Measurements from ENCODE around the gene STK40. TPM values are rescaled to one million over a fixed set of nuclear protein-coding genes. Genes with fewer than 3 reads are reported as not detected.

The STK40 gene
- total RNA-seq, 1 donor from 2014 or later: 80.1 TPM

GRCh38 chr1:36381405-36381804 is 4.3 kb downstream of the STK40 start:
- no peak for TF ChIP-seq CTCF (conservative IDR thresholded peaks at IDR 0.05)
- H3K4me3 Mint-ChIP-seq: no peak overlapping the region
- no peaks in the 10 kb centered on the region for H3K27me3 Mint-ChIP-seq (ENCODE audit: low read depth)
- peak overlapping the region; percentile 94 for H3K27ac Mint-ChIP-seq (ENCODE audit: unreplicated experiment)
- H3K36me3 Mint-ChIP-seq (ENCODE audit: low read depth): no peaks in the 10 kb centered on the region
- peaks cover 25% of the 10 kb centered on the region for H3K4me1 Mint-ChIP-seq
- DNase-seq (ENCODE audit: low read depth, low spot score): no peak
- no peaks in the 10 kb centered on the region for H3K9me3 Mint-ChIP-seq

GRCh38 chr1:36380782-36381181 is 4.9 kb downstream of the STK40 start:
- H3K27me3 Mint-ChIP-seq (ENCODE audit: low read depth): no peaks in the 10 kb centered on the region
- no peak for TF ChIP-seq CTCF (conservative IDR thresholded peaks at IDR 0.05)
- H3K4me3 Mint-ChIP-seq: peak overlapping the region; percentile 64
- no peaks in the 10 kb centered on the region for H3K36me3 Mint-ChIP-seq (ENCODE audit: low read depth)
- peak overlapping the region; percentile 94 for H3K27ac Mint-ChIP-seq (ENCODE audit: unreplicated experiment)
- DNase-seq (ENCODE audit: low read depth, low spot score): no peak
- peaks cover 24% of the 10 kb centered on the region for H3K4me1 Mint-ChIP-seq
- H3K9me3 Mint-ChIP-seq: no peaks in the 10 kb centered on the region

GRCh38 chr1:36380143-36380619 is 5.5 kb downstream of the STK40 start:
- no peak overlapping the region for H3K27ac Mint-ChIP-seq (ENCODE audit: unreplicated experiment)
- peak overlapping the region; percentile 64 for H3K4me3 Mint-ChIP-seq
- DNase-seq (ENCODE audit: low read depth, low spot score): no peak
- H3K4me1 Mint-ChIP-seq: peaks cover 24% of the 10 kb centered on the region
- H3K36me3 Mint-ChIP-seq (ENCODE audit: low read depth): no peaks in the 10 kb centered on the region
- TF ChIP-seq CTCF (conservative IDR thresholded peaks at IDR 0.05): no peak
- no peaks in the 10 kb centered on the region for H3K27me3 Mint-ChIP-seq (ENCODE audit: low read depth)
- H3K9me3 Mint-ChIP-seq: no peaks in the 10 kb centered on the region

- no peaks in the 10 kb centered on the region for H3K27me3 Mint-ChIP-seq (ENCODE audit: low read depth)
- no peak overlapping the region for H3K27ac Mint-ChIP-seq (ENCODE audit: unreplicated experiment)
- H3K9me3 Mint-ChIP-seq: no peaks in the 10 kb centered on the region
- H3K36me3 Mint-ChIP-seq (ENCODE audit: low read depth): no peaks in the 10 kb centered on the region
- TF ChIP-seq CTCF (conservative IDR thresholded peaks at IDR 0.05): no peak
- peaks cover 28% of the 10 kb centered on the region for H3K4me1 Mint-ChIP-seq
- H3K4me3 Mint-ChIP-seq: no peak overlapping the region
- DNase-seq (ENCODE audit: low read depth, low spot score): no peak
Measured at GRCh38 chr1:36377791-36378492, 7.8 kb downstream of the STK40 start.

GRCh38 chr1:36372617-36373016 is 13.1 kb downstream of the STK40 start:
- no peak overlapping the region for H3K4me3 Mint-ChIP-seq
- no peaks in the 10 kb centered on the region for H3K27me3 Mint-ChIP-seq (ENCODE audit: low read depth)
- no peaks in the 10 kb centered on the region for H3K9me3 Mint-ChIP-seq
- DNase-seq (ENCODE audit: low read depth, low spot score): no peak
- H3K4me1 Mint-ChIP-seq: peaks cover 48% of the 10 kb centered on the region
- TF ChIP-seq CTCF (conservative IDR thresholded peaks at IDR 0.05): no peak
- no peaks in the 10 kb centered on the region for H3K36me3 Mint-ChIP-seq (ENCODE audit: low read depth)
- peak overlapping the region; percentile 91 for H3K27ac Mint-ChIP-seq (ENCODE audit: unreplicated experiment)

Measured in neural crest cell (in vitro differentiated cells).